Activated naive CD8-positive, alpha-beta T cell treated with anti-CD3 and anti-CD28 coated beads, Interleukin-2, amount 50 U/mL, for 24 hours (primary cell): ENCODE results near the gene EFNA4.
A peak's percentile ranks its signal among the peaks of the same experiment; 100 is the strongest.

ENCODE experiments used
- ATAC-seq: fragments of 150-1000 bp; cut with Tn5 transposase; one replicate; pipeline ENCODE4 v1.10.0; 2021
- DNase-seq: peaks from one replicate; pipeline ENCODE4 v3.0.0; 2021
- H3K27ac Mint-ChIP-seq: one replicate; pipeline ENCODE4 v1.8.0; 2021; ENCODE audit warnings: mild to moderate bottlenecking, mixed read lengths
- H3K27me3 Mint-ChIP-seq: one replicate; pipeline ENCODE4 v1.8.0; 2021; ENCODE audit warnings: mixed read lengths
- H3K36me3 Mint-ChIP-seq: one replicate; pipeline ENCODE4 v1.8.0; 2021; ENCODE audit warnings: low read depth, mixed read lengths
- H3K4me1 Mint-ChIP-seq: one replicate; pipeline ENCODE4 v1.8.0; 2021; ENCODE audit warnings: mixed read lengths
- H3K4me3 Mint-ChIP-seq: one replicate; pipeline ENCODE4 v1.8.0; 2021; ENCODE audit warnings: mild to moderate bottlenecking, moderate library complexity, mixed read lengths
- H3K9me3 Mint-ChIP-seq: one replicate; pipeline ENCODE4 v1.8.0; 2021; ENCODE audit warnings: mixed read lengths

Gene EFNA4

GRCh38 chr1:155081472-155082300 is 18.1 kb downstream of the EFNA4 start:
- Mint-ChIP-seq H3K36me3 (no peaks in the 10 kb centered on the region), H3K4me3 (peak overlapping the region; percentile 43), H3K9me3 (no peaks in the 10 kb centered on the region), H3K27me3 (peaks cover 45% of the 10 kb centered on the region), H3K4me1 (peaks cover 49% of the 10 kb centered on the region), H3K27ac (peak overlapping the region; percentile 5)
- DNase-seq: peak; percentile 34
- no peak for ATAC-seq

DNA sequence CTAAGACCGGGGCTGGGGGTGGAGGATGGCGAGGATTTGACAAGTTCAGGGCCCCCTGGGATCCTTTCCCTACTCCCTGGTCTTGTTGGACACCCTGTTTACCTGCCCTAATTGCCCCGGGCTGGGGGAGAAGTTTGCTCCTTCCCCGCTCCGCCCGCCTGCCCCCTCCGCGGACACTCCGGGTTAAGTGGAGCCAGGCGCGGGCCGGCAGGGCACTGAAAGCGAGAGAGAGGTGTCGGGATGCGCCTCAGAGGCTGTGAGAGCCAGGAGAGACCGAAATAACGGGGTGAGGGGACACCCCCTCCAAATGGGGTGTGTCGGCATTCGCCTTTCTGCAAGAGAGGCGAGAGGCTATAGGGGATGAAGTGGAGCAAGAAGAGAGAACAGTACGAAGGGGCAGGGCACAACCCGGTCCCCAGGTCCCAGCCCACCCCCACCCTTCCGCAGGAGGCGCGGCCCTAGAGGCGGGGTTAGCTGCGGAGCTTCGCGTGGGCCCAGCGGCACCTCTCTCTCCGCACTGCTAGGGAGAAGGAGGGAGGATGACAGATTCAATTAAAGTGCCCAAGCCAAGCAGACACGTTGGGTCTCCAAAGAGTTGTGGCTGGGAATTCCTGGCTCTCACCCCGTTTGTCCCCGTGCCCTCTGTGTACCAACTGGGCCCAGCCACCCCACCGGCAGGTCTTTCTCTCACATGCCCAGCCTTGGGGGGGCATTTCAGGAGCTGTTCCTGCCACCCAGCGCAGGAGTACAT is 18.9 kb downstream of the EFNA4 start:
- Mint-ChIP-seq H3K27me3 (peaks cover 45% of the 10 kb centered on the region), H3K4me3 (no peak overlapping the region)
- DNase-seq: no peak

GRCh38 chr1:155083052-155083541 is 19.6 kb downstream of the EFNA4 start:
- ATAC-seq: no peak
- Mint-ChIP-seq H3K27me3 (peaks cover 45% of the 10 kb centered on the region), H3K9me3 (no peaks in the 10 kb centered on the region), H3K36me3 (no peaks in the 10 kb centered on the region), H3K27ac (no peak overlapping the region), H3K4me1 (peaks cover 49% of the 10 kb centered on the region), H3K4me3 (no peak overlapping the region)
- DNase-seq: no peak

More for the DNA sequence above, 18.9 kb downstream of the EFNA4 start:
- no peak for ATAC-seq
- no peak overlapping the region for H3K27ac Mint-ChIP-seq
- H3K36me3 Mint-ChIP-seq: no peaks in the 10 kb centered on the region
- H3K9me3 Mint-ChIP-seq: no peaks in the 10 kb centered on the region
- peaks cover 49% of the 10 kb centered on the region for H3K4me1 Mint-ChIP-seq

DNA sequence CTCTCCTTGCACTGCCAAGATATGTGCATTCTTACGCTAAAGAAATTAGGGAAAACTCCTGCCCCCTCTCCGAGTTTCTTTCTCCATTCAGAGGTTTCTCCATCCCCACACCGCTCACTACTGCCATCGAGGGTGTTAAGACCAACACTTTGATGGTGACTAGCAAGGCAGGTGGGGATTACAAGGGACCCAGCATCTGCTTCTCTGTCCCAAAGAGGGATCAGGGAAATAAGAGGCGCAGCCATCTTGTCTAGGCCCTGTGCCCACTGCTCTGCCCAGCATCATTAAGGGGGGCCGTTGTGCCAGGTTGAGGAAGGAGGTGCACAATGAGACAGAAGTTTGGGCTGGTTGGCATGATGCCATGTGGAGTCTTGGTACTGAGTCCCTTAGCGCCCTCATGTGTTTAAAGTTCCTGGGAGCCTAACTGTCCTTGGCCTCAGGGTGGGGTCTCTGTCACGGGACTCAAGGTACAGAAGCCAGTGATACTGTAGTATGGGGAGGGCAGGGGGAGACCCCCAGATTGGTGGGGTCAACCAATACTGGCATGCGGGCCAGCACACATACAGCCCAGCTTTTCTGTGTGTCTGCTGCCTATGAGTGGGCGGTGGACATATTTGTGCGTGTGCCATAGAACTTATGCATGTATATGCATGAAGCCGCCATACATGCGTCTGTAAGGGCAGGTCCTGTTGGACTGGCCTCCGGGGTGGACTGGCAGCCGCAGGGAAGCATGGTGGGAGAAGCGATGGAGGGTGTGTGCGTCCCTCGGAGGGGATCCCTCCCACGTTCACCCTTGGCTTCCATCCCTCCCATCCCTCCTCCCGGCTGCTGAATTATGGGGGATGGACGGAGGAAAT is 20.6 kb downstream of the EFNA4 start:
- Mint-ChIP-seq H3K9me3 (no peaks in the 10 kb centered on the region), H3K4me1 (peaks cover 44% of the 10 kb centered on the region), H3K36me3 (no peaks in the 10 kb centered on the region), H3K27me3 (peaks cover 42% of the 10 kb centered on the region), H3K27ac (peak overlapping the region; percentile 96), H3K4me3 (peak overlapping the region; percentile 91)
- DNase-seq (peak; percentile 52), ATAC-seq (no peak)

DNA sequence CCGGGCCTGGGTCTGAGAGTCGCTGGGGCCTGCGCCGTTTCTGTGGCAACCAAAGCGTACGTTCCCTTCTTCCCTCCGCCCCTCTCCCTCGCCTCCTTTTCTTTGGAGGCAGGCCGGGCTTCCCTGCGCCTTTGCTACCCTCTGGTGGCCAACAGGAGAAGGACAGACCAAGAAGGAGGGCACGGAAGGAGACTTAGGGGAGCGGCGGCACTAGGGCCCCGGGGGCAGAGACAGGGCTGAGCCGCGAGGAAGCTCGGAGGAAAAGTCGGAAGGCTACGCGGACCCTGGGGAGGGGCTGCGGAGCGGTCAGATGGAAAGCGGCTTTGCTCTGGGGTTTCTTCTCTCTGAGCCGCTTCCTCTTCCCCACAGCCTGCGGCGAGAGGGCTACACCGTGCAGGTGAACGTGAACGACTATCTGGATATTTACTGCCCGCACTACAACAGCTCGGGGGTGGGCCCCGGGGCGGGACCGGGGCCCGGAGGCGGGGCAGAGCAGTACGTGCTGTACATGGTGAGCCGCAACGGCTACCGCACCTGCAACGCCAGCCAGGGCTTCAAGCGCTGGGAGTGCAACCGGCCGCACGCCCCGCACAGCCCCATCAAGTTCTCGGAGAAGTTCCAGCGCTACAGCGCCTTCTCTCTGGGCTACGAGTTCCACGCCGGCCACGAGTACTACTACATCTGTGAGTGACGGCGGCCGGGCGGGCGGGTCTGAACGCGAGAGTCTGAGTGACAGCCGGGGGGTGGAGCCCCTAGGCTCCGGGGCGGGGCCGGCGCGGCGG is 21.4 kb downstream of the EFNA4 start:
- H3K27ac Mint-ChIP-seq: peak overlapping the region; percentile 96
- H3K4me1 Mint-ChIP-seq: peaks cover 36% of the 10 kb centered on the region

DNA sequence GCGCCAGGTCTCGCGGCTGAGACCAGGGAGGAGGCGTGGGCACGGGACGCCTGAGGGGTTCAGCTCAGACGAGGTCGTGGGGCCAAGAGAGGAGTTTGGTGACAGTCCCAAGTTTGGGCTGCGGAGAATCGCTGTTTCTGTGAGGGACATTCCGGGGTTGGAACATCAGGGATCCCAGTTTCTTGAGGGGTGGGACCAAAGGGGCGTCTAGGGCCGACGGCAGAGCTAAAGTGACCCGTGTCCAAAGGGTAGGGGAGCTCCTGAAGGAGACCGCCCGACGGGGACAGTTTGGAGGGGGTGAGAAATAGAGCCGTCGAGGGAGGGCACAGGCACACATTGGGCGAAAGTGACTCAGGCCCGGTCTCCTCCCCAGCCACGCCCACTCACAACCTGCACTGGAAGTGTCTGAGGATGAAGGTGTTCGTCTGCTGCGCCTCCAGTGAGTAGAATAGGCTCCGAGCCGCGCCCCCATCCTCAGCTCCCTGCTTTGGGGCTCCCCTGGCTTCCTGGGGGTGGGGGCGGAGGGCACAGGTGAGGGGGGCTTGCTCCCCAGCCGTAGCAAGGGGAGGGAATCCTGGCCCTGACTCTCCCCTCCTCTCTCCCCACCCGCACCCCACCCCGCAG is 22.1 kb downstream of the EFNA4 start:
- Mint-ChIP-seq H3K4me1 (peaks cover 35% of the 10 kb centered on the region), H3K27me3 (peaks cover 33% of the 10 kb centered on the region), H3K9me3 (no peaks in the 10 kb centered on the region), H3K4me3 (peak overlapping the region; percentile 91), H3K27ac (peak overlapping the region; percentile 96), H3K36me3 (no peaks in the 10 kb centered on the region)
- DNase-seq: peak; percentile 79
- peak; percentile 57 for ATAC-seq

More for the DNA sequence above, 21.4 kb downstream of the EFNA4 start:
- Mint-ChIP-seq H3K27me3 (peaks cover 34% of the 10 kb centered on the region), H3K36me3 (no peaks in the 10 kb centered on the region), H3K4me3 (peak overlapping the region; percentile 91), H3K9me3 (no peaks in the 10 kb centered on the region)
- DNase-seq (peak; percentile 92), ATAC-seq (peak; percentile 84)

DNA sequence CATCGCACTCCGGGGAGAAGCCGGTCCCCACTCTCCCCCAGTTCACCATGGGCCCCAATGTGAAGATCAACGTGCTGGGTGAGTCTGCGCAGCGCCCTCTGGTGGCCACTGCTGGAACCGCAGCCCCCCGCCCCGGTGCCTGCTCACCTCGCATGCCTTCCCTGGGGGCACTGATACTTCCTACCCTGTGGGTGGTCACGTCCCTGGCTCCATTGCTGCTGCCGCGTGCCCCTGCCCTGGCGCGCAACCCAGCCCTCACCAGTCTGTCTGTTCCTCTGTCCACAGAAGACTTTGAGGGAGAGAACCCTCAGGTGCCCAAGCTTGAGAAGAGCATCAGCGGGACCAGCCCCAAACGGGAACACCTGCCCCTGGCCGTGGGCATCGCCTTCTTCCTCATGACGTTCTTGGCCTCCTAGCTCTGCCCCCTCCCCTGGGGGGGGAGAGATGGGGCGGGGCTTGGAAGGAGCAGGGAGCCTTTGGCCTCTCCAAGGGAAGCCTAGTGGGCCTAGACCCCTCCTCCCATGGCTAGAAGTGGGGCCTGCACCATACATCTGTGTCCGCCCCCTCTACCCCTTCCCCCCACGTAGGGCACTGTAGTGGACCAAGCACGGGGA is 22.7 kb downstream of the EFNA4 start:
- H3K27me3 Mint-ChIP-seq: peaks cover 29% of the 10 kb centered on the region
- ATAC-seq: peak; percentile 7
- H3K9me3 Mint-ChIP-seq: no peaks in the 10 kb centered on the region
- no peaks in the 10 kb centered on the region for H3K36me3 Mint-ChIP-seq
- peaks cover 34% of the 10 kb centered on the region for H3K4me1 Mint-ChIP-seq
- H3K4me3 Mint-ChIP-seq: peak overlapping the region; percentile 91
- no peak overlapping the region for H3K27ac Mint-ChIP-seq
- DNase-seq: peak; percentile 89

- Mint-ChIP-seq H3K9me3 (no peaks in the 10 kb centered on the region), H3K36me3 (no peaks in the 10 kb centered on the region), H3K4me3 (no peak overlapping the region), H3K4me1 (peaks cover 31% of the 10 kb centered on the region), H3K27me3 (peaks cover 23% of the 10 kb centered on the region), H3K27ac (no peak overlapping the region)
- DNase-seq (no peak), ATAC-seq (no peak)
Measured at GRCh38 chr1:155086856-155087535, 23.5 kb downstream of the EFNA4 start.

GRCh38 chr1:155091071-155092051 is 27.8 kb downstream of the EFNA4 start:
- Mint-ChIP-seq H3K9me3 (no peaks in the 10 kb centered on the region), H3K27me3 (peaks cover 6% of the 10 kb centered on the region), H3K4me3 (peak overlapping the region; percentile 4), H3K27ac (peak overlapping the region; percentile 5), H3K4me1 (peaks cover 6% of the 10 kb centered on the region), H3K36me3 (no peaks in the 10 kb centered on the region)
- ATAC-seq: peak; percentile 78
- DNase-seq: peak; percentile 89

GRCh38 chr1:155092131-155092530 is 28.6 kb downstream of the EFNA4 start:
- DNase-seq (no peak), ATAC-seq (no peak)
- Mint-ChIP-seq H3K27me3 (peaks cover 6% of the 10 kb centered on the region), H3K4me3 (no peak overlapping the region), H3K4me1 (peaks cover 5% of the 10 kb centered on the region), H3K27ac (no peak overlapping the region), H3K36me3 (no peaks in the 10 kb centered on the region), H3K9me3 (no peaks in the 10 kb centered on the region)

- no peak for DNase-seq
- H3K4me3 Mint-ChIP-seq: no peak overlapping the region
- H3K36me3 Mint-ChIP-seq: no peaks in the 10 kb centered on the region
- peaks cover 5% of the 10 kb centered on the region for H3K4me1 Mint-ChIP-seq
- no peak overlapping the region for H3K27ac Mint-ChIP-seq
- no peaks in the 10 kb centered on the region for H3K9me3 Mint-ChIP-seq
- ATAC-seq: no peak
- H3K27me3 Mint-ChIP-seq: peaks cover 6% of the 10 kb centered on the region
Measured at GRCh38 chr1:155092641-155093040, 29.1 kb downstream of the EFNA4 start.
